Measurements from ENCODE around the gene NOVA2. TPM values are rescaled to one million over a fixed set of nuclear protein-coding genes. Genes with fewer than 3 reads are reported as not detected.

Gene NOVA2
- total and polyA plus RNA-seq, 9 of the 15 experiments (the other 6 are each of a cell fraction or from before 2014, with no cell fraction given), result not detected

GRCh38 chr19:45908956-45909355 lies 64.7 kb downstream of the NOVA2 start:
- 0 out of 2 replicates have a peak overlapping the region, but pooled peaks have one; percentile 24 for H2AFZ ChIP-seq (ENCODE audit: low read depth, low read length)
- no peak for DNase-seq (ENCODE audit: extremely low read depth in 1 of 4, low spot score in 3 of 4)
- H3K4me3 ChIP-seq, result no peak overlapping the region
- H3K36me3 ChIP-seq (ENCODE audit: control insufficient read depth, insufficient read depth, low read length), result no peaks in the 10 kb centered on the region
- H3K79me2 ChIP-seq (ENCODE audit: control insufficient read depth, insufficient read depth, low read length), result no peaks in the 10 kb centered on the region
- peak overlapping the region in 1 of 2 experiments; percentile 53; a peak in 1 of 4 replicates for H3K9ac ChIP-seq (ENCODE audit: insufficient read depth in 1 of 2, low read depth in 2 of 2, low read length in 2 of 2)
- peaks cover 6 to 13% of the 10 kb centered on the region in 2 experiments; a peak in 3 of 5 replicates for H3K27me3 ChIP-seq (ENCODE audit: control insufficient read depth in 2 of 2, insufficient read depth in 2 of 2, low read length in 2 of 2)
- H4K20me1 ChIP-seq (replicated peaks; ENCODE audit: control insufficient read depth, insufficient read depth, low read length), result no peaks in the 10 kb centered on the region
- no TSS peak for BruUV-seq (replicated peaks)
- WGBS (ENCODE audit: insufficient coverage, low coverage, missing lambda C conversion rate), result 21% methylated on average over 5 of the region's 5 CpGs
- ChIA-PET POLR2A (interaction anchor here (0.6 kb wide), 1 partner anchor 621 kb away, joined by 3 read pairs; no protein-coding TSS in a partner anchor), CTCF (ENCODE audit: low intra/inter-chr PET ratio) (no interaction called here)
- H3K9me1 ChIP-seq (ENCODE audit: control insufficient read depth, insufficient read depth, low read length), result no peaks in the 10 kb centered on the region
- intact Hi-C loops (cut with micrococcal nuclease) (no loop called here), in situ Hi-C loops (cut with MboI) (no loop called here)
- H3K27ac ChIP-seq (ENCODE audit: extremely low read depth, low read depth, low read length), result no peak overlapping the region
- TF ChIP-seq CLOCK (CRISPR knock-in tag; IDR thresholded peaks at IDR 0.05; ENCODE audit: borderline replicate concordance) (no peak), CTCF (IDR thresholded peaks at IDR 0.05 in 2 of 3, conservative IDR thresholded peaks at IDR 0.05 in 1 of 3; ENCODE audit: insufficient read depth in 2 of 3, low read depth in 1 of 3, low read length in 3 of 3) (peak in 1 of 3 experiments; percentile 21; a peak in 1 of 6 replicates)
- ATAC-seq, result peak; percentile 31; the same call in 1 of the 3 replicates
- no peak overlapping the region for H3K4me2 ChIP-seq (ENCODE audit: insufficient read depth, low read length)
- peaks cover 0 to 3% of the 10 kb centered on the region in 2 experiments; a peak in 2 of 5 replicates for H3K4me1 ChIP-seq (replicated peaks in 1 of 2; ENCODE audit: control insufficient read depth in 2 of 2, insufficient read depth in 2 of 2, low read length in 2 of 2)
- no peaks in the 10 kb centered on the region for H3K9me3 ChIP-seq (replicated peaks; ENCODE audit: control insufficient read depth, insufficient read depth, low read depth, low read length)
- no peak for FAIRE-seq
